ENCODE measurements around the gene FAM168B.
"Not testable (repeated sequence)": the region's sequence is repeated elsewhere in the genome, so short reads cannot be mapped to it uniquely, and the experiment has no call there.

The FAM168B gene

GRCh38 chr2:131094463-131095281, 1.4 kb upstream of the FAM168B start:
- peak; percentile 31 for DNase-seq (ENCODE audit: low read depth)

GRCh38 chr2:131093696-131094462, 619 bp upstream of the FAM168B start:
- DNase-seq (ENCODE audit: low read depth) = peak; percentile 75

- peak; percentile 10 for DNase-seq (ENCODE audit: low read depth)
These were observed 728 bp downstream of the FAM168B start for GRCh38 chr2:131092458-131093005.

- DNase-seq (ENCODE audit: low read depth) = no peak
These were observed 7.6 kb downstream of the FAM168B start for GRCh38 chr2:131085646-131086045.

GRCh38 chr2:131081190-131081589, 12.1 kb downstream of the FAM168B start:
- DNase-seq (ENCODE audit: low read depth) = no peak

- not testable (repeated sequence) for DNase-seq (ENCODE audit: low read depth)
These were observed 13.3 kb downstream of the FAM168B start for GRCh38 chr2:131079931-131080330.

- DNase-seq (ENCODE audit: low read depth) = no peak
These were observed 15.3 kb downstream of the FAM168B start for GRCh38 chr2:131077966-131078365.

- no peak for DNase-seq (ENCODE audit: low read depth)
These were observed 15.9 kb downstream of the FAM168B start for GRCh38 chr2:131077182-131077846.

- DNase-seq (ENCODE audit: low read depth) = no peak
These were observed 16.6 kb downstream of the FAM168B start for GRCh38 chr2:131076707-131077106.

GRCh38 chr2:131075578-131075977, 17.7 kb downstream of the FAM168B start:
- DNase-seq (ENCODE audit: low read depth) = not testable (repeated sequence)

- DNase-seq (ENCODE audit: low read depth) = not testable (repeated sequence)
These were observed 25.1 kb downstream of the FAM168B start for GRCh38 chr2:131068172-131068571.

GRCh38 chr2:131067465-131068125, 25.7 kb downstream of the FAM168B start:
- DNase-seq (ENCODE audit: low read depth) = no peak

- no peak for DNase-seq (ENCODE audit: low read depth)
These were observed 28.4 kb downstream of the FAM168B start for GRCh38 chr2:131064589-131065512.

- no peak for DNase-seq (ENCODE audit: low read depth)
These were observed 29.6 kb downstream of the FAM168B start for GRCh38 chr2:131063501-131064283.

- no peak for DNase-seq (ENCODE audit: low read depth)
These were observed 34.3 kb downstream of the FAM168B start for GRCh38 chr2:131058920-131059319.

GRCh38 chr2:131058214-131058843, 34.9 kb downstream of the FAM168B start:
- DNase-seq (ENCODE audit: low read depth) = no peak

GRCh38 chr2:131056932-131057287, 36.4 kb downstream of the FAM168B start:
- no peak for DNase-seq (ENCODE audit: low read depth)

GRCh38 chr2:131056204-131056931, 36.9 kb downstream of the FAM168B start:
- no peak for DNase-seq (ENCODE audit: low read depth)
